Loucy (cell line): ENCODE data around the gene BTBD9.

Experiments used
- H2AFZ ChIP-seq: fragments of 200-600 bp; sonication (generic); 2 replicates; pipeline ENCODE4 v1.6.0; 2016; ENCODE audit warnings: antibody characterized with exemption, mild to moderate bottlenecking, low read length, moderate library complexity
- H3F3A ChIP-seq: fragments of 200-600 bp; 2 replicates; pipeline ENCODE4 v1.6.0; 2016; ENCODE audit warnings: antibody characterized with exemption, low read depth, mild to moderate bottlenecking
- H3K27me3 ChIP-seq: fragments of 200-600 bp; sonication (generic); 2 replicates; pipeline ENCODE4 v1.6.1; 2014; ENCODE audit warnings: low read length, mild to moderate bottlenecking; ENCODE audit not compliant: insufficient read depth, poor library complexity, severe bottlenecking
- H3K36me3 ChIP-seq: fragments of 200-600 bp; sonication (generic); 2 replicates; pipeline ENCODE4 v1.6.1; 2016; ENCODE audit warnings: low read length; ENCODE audit not compliant: insufficient read depth
- H3K4me1 ChIP-seq: fragments of 200-600 bp; sonication (generic); 2 replicates; pipeline ENCODE4 v1.5.1; 2014; ENCODE audit warnings: low read length, mild to moderate bottlenecking; ENCODE audit not compliant: insufficient read depth, poor library complexity, severe bottlenecking
- H3K4me2 ChIP-seq: fragments of 200-600 bp; sonication (generic); 2 replicates; pipeline ENCODE4 v1.6.0; 2014; ENCODE audit warnings: antibody characterized with exemption, low read length, low read depth, mild to moderate bottlenecking; ENCODE audit not compliant: poor library complexity, severe bottlenecking
- H3K4me3 ChIP-seq: fragments of 200-600 bp; sonication (generic); 2 replicates; pipeline ENCODE4 v1.5.1; 2014; ENCODE audit warnings: low read length, mild to moderate bottlenecking, mixed read lengths; ENCODE audit not compliant: poor library complexity, severe bottlenecking
- H3K79me2 ChIP-seq: fragments of 200-600 bp; sonication (generic); 2 replicates; pipeline ENCODE4 v1.6.1; 2014; ENCODE audit warnings: low read length; ENCODE audit not compliant: insufficient read depth
- H3K9ac ChIP-seq: fragments of 200-600 bp; sonication (generic); 2 replicates; pipeline ENCODE4 v1.6.0; 2014; ENCODE audit warnings: mild to moderate bottlenecking, low read depth, low read length, moderate library complexity; ENCODE audit not compliant: poor library complexity, severe bottlenecking
- H3K9me2 ChIP-seq: fragments of 200-600 bp; sonication (generic); replicated peaks from 2 replicates; pipeline ENCODE4 v1.6.1; 2016; ENCODE audit warnings: low read depth, low read length, mixed read lengths
- H3K9me3 ChIP-seq: fragments of 200-600 bp; sonication (generic); 2 replicates; pipeline ENCODE4 v1.6.1; 2014; ENCODE audit warnings: mild to moderate bottlenecking, antibody characterized with exemption, low read length, low read depth; ENCODE audit not compliant: insufficient read depth
- H4K20me1 ChIP-seq: fragments of 200-600 bp; sonication (generic); 2 replicates; pipeline ENCODE4 v1.6.0; 2014; ENCODE audit warnings: antibody characterized with exemption, low read length, mild to moderate bottlenecking; ENCODE audit not compliant: insufficient read depth, poor library complexity, severe bottlenecking
- CTCF ChIP-seq: fragments of 200-600 bp; sonication (generic); conservative IDR thresholded peaks from 2 replicates; pipeline ENCODE4 v1.5.1; 2014; ENCODE audit warnings: mild to moderate bottlenecking, antibody characterized with exemption, low read length
- EZH2phosphoT487 ChIP-seq: fragments of 200-600 bp; IDR thresholded peaks from 2 replicates; pipeline ENCODE4 v1.6.1; 2018; ENCODE audit warnings: antibody characterized with exemption, mild to moderate bottlenecking, moderate library complexity, borderline replicate concordance

The BTBD9 gene

DNA sequence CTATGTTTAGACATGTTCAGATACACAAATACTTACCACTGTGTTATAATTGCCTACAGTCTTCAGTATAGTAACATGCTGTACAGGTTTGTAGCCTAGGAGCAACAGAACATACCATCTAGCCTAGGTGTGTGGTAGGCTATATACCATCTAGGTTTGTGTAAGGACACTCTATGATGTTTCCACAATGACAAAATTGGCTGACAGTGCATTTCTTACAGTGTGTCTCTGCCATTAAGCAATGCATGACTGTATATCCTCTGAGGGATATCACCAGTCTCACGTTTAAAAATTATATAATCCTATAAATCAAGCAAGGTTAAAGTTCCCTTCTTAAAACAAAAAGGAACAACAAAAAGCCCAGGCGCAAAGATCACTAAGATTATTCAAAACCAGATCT is 352.2 kb downstream of the BTBD9 start:
- Histone ChIP-seq H3K9ac (no peak overlapping the region), H3K79me2 (no peaks in the 10 kb centered on the region), H3K4me3 (no peak overlapping the region), H3K4me2 (no peak overlapping the region), H3K36me3 (no peaks in the 10 kb centered on the region), H2AFZ (no peak overlapping the region), H3K9me2 (no peaks in the 10 kb centered on the region), H3F3A (peaks cover 6% of the 10 kb centered on the region; the same call in 1 of the 2 replicates), H4K20me1 (no peaks in the 10 kb centered on the region), H3K9me3 (no peaks in the 10 kb centered on the region), H3K4me1 (peaks cover 64% of the 10 kb centered on the region), H3K27me3 (no peaks in the 10 kb centered on the region)
- no peak for TF ChIP-seq EZH2phosphoT487

DNA sequence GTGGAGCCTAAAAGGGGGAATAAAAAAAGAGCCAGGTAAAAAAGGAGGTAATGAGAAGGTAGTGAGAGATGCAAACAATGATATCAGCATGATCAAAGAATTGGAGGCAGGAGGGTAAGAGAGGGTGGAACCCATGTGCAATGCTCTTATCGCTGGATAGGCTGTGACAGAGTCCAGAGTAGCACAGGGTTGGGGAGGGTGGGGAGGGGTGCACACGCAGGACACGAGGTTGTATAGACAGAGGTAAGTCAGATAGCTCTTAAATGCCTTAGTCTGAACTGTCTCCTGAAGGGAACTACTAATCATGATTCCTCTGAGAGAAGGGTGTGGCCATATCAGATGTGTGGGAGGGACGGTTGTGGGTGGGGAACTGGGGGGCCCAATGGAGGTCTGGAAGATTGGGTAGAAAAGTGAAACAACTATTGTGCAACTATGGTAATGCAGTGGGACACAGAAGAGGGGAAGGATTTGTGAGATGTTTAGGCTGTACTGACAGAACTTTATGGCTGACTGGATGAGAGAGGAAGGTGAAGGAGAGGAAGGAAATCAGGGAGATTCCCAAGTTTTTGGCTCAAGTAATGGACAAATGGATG is 354.8 kb downstream of the BTBD9 start:
- Histone ChIP-seq H3K9me3 (no peaks in the 10 kb centered on the region), H3K79me2 (no peaks in the 10 kb centered on the region), H3K9me2 (no peaks in the 10 kb centered on the region), H2AFZ (no peak overlapping the region), H4K20me1 (no peaks in the 10 kb centered on the region), H3F3A (peaks cover 6% of the 10 kb centered on the region; the same call in 1 of the 2 replicates), H3K4me1 (peaks cover 77% of the 10 kb centered on the region), H3K36me3 (no peaks in the 10 kb centered on the region), H3K4me3 (peak overlapping the region; percentile 30), H3K4me2 (peak overlapping the region; percentile 69), H3K9ac (peak overlapping the region; percentile 69), H3K27me3 (no peaks in the 10 kb centered on the region)
- TF ChIP-seq EZH2phosphoT487, result no peak
- TF ChIP-seq CTCF, result no peak

GRCh38 chr6:38283734-38284362 is 355.9 kb downstream of the BTBD9 start:
- no peaks in the 10 kb centered on the region for H3K9me3 ChIP-seq
- no peaks in the 10 kb centered on the region for H3K9me2 ChIP-seq
- H3K4me2 ChIP-seq, result peak overlapping the region; percentile 69
- H3F3A ChIP-seq, result peaks cover 6% of the 10 kb centered on the region; the same call in 1 of the 2 replicates
- peak overlapping the region; percentile 69 for H3K9ac ChIP-seq
- no peaks in the 10 kb centered on the region for H3K79me2 ChIP-seq
- TF ChIP-seq EZH2phosphoT487 (no peak), CTCF (no peak)
- H3K36me3 ChIP-seq, result no peaks in the 10 kb centered on the region
- H2AFZ ChIP-seq, result no peak overlapping the region
- H3K4me3 ChIP-seq, result peak overlapping the region; percentile 30
- no peaks in the 10 kb centered on the region for H3K27me3 ChIP-seq
- H4K20me1 ChIP-seq, result no peaks in the 10 kb centered on the region
- H3K4me1 ChIP-seq, result peaks cover 80% of the 10 kb centered on the region
